CD4-positive, alpha-beta T cell treated with Interleukin-6 at 100 ng/mL for 8 hours (primary cell): ENCODE data around the gene TACC3.

Source experiments
- DNase-seq: peaks from one replicate; pipeline ENCODE4 v3.0.0-alpha.2; 2020; ENCODE audit warnings: mixed read lengths, low spot score

TACC3 gene

DNA sequence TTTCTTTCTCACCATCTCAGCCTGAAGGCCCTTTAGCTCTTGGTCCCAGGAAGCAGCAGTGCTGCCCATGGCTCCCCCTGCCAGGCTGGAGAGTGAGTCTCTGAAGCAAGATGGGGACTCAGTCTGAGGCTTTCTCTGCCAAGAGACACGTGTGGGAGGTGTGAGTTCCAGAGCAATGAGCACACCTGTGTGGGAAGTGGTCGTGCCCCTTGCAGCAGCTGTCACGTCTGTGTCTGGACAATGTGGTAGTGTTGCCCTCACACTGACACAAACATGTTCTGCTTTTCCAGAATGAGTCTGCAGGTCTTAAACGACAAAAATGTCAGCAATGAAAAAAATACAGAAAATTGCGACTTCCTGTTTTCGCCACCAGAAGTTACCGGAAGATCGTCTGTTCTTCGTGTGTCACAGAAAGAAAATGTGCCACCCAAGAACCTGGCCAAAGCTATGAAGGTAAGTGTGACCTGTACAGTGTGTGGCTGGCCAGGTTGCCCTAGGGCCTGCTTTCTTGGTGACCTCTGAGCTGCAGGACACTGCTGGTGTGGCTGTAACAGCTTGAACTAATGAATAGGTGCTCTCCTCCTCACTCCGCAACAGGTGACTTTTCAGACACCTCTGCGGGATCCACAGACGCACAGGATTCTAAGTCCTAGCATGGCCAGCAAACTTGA, 1.9 kb downstream of the TACC3 start:
- DNase-seq = peak; percentile 67

DNA sequence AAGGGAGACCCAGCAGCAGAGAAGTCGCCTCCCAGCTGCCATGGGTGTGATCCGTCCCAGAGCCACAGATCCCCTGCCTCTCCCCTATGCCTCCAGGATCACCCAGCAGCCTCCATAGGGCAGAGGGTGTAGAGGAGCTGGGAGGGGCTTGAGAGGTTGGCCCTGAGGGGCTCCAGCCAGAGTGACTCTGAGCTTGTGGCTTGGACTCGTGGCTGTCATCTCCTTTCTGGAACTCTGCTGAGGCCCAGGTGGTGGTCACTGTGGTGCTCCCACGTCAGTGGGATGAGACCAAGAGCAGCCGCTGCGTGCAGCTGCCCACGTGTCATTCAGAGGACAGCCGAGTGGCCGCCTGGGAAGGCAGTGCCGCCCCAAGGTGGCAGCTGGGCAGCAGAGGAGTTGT, 4.2 kb downstream of the TACC3 start:
- no peak for DNase-seq

DNA sequence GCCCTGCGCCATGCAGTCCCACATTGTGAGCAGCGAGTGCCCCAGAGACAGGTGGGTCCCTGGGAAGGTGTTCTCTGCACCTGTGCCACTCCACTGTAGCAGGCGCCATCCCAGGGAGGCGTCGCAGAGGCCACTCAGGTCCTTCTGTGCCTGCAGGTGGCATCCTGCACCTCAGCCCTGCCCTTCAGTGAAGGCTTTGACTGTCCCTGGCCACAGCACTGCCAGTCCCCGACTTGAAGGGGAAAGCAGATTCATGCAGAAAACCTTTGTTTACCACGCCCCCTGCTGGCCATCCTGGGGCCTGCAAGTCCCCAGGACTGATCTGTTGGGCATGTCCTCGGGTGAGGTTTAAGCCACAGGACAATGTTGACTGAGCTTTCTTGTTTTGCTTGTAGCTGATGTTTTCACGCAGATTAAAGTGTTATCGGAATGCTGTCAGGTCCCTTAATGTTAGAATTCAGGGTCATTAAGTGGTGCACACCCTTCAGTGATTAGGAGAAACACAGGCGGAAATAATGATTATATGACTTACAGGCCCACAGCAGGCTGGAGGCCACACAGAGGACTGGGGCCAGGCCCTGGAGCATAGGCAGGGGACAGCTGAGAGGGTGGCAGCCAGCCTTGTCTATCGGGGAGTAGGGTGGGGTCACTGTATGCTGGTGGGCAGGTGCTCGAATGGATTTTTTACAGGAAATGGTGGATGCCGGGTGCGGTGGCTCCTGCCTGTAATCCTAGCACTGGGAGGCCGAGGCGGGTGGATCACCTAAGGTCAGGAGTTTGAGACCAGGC, 5.0 kb downstream of the TACC3 start:
- peak; percentile 88 for DNase-seq

DNA sequence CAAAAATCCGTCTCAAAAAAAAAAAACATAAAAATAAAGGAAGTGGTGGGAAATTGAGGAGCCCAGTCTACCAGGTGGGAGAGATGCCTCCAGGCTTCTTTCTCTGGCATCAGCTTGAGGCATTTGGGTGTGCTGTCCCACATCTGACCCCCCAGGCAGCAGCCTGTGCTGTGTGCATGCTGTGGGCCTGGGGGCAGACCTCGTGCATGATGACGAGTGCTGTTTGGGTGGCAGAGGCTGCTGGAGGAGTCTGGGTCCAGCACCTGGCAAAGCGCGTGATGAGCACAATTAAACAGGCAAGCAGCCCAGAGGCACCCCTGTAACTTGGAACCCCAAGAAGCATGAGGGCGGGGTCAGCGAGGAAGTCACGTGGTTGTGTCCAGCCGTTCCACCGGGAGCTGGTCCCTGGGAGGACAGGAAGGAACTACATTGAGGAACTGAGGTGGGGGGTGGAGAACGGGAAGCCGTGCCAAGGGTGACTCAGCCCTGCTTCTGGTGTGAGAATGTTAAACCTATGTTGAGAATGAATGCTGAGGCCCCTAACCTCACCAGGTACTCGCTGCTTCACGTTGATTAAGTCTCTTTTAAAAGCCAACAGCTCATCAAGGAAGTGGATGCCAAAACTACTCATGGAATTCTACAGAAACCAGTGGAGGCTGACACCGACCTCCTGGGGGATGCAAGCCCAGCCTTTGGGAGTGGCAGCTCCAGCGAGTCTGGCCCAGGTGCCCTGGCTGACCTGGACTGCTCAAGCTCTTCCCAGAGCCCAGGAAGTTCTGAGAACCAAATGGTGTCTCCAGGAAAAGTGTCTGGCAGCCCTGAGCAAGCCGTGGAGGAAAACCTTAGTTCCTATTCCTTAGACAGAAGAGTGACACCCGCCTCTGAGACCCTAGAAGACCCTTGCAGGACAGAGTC, 6.1 kb downstream of the TACC3 start:
- no peak for DNase-seq

DNA sequence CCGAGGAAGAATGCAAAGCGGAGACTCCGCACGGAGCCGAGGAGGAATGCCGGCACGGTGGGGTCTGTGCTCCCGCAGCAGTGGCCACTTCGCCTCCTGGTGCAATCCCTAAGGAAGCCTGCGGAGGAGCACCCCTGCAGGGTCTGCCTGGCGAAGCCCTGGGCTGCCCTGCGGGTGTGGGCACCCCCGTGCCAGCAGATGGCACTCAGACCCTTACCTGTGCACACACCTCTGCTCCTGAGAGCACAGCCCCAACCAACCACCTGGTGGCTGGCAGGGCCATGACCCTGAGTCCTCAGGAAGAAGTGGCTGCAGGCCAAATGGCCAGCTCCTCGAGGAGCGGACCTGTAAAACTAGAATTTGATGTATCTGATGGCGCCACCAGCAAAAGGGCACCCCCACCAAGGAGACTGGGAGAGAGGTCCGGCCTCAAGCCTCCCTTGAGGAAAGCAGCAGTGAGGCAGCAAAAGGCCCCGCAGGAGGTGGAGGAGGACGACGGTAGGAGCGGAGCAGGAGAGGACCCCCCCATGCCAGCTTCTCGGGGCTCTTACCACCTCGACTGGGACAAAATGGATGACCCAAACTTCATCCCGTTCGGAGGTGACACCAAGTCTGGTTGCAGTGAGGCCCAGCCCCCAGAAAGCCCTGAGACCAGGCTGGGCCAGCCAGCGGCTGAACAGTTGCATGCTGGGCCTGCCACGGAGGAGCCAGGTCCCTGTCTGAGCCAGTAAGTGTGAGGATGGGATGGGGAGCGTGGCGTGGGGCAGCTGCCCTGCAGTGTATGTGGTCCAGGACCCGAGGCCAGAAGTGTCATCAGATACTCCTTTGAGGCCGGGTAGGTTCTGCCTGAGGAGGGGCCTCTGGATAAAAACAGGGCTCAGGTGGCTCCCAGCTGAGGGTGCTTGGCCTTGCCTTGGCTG, 7.0 kb downstream of the TACC3 start:
- DNase-seq = no peak

DNA sequence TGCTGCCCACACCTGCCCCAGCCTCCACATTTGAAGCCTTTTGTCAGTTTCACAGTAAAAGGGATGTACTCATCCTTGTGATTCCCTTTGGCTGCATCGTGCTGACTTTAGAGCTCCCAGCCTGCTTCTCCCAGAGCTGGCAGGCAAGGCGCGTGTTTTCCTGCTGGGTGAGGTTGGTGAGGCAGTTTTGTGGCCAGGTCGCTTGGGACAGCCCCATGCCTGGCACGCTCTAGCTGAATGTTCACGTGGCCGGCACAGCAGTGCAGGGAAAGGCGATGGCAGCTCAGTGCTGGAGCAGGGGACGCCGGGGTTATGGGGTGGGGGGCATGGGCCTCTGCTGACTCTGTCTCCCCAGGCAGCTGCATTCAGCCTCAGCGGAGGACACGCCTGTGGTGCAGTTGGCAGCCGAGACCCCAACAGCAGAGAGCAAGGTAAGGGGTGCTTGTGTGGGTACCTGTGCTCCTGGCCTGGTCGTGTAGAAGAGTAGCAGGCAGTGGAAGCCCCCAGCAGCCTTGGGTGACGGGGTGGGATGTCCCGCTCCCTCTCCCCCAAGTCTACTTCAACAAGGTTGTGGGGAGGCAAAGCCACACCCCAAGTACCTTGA, 9.3 kb downstream of the TACC3 start:
- no peak for DNase-seq

DNA sequence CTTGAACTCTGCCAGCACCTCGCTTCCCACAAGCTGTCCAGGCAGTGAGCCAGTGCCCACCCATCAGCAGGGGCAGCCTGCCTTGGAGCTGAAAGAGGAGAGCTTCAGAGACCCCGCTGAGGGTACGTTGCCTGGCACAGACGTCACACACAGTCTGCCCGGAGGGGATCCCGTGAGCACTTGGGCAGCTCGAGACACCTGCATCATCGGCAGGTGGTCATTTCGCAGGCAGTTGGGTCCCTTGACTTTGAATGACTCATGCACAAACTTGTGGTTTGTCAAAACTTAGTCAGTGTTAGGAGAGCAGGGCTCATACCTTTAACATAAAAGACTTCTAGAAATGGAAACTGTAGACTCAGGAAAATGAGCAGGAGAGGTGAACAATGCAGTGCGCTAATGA, 9.9 kb downstream of the TACC3 start:
- DNase-seq = no peak

DNA sequence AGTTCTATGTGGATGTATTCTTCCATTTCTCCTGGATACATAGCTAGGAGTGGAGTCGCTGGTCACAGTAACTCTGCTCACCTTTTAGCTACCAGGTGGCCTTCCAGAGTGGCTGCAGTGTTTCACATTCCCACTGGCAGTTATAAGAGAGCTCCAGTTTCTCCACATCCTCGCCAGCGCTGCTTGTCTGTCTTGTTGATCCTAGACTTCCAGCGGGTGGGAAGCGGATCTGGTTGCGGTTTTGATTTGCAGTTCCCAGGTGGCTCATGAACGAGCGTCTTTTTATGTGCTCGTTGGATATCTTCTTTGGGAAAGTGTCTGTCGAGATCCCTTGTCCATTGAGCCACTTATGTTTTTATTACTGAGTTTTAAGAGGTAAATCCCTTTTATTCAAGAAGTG, 11.6 kb downstream of the TACC3 start:
- no peak for DNase-seq

DNA sequence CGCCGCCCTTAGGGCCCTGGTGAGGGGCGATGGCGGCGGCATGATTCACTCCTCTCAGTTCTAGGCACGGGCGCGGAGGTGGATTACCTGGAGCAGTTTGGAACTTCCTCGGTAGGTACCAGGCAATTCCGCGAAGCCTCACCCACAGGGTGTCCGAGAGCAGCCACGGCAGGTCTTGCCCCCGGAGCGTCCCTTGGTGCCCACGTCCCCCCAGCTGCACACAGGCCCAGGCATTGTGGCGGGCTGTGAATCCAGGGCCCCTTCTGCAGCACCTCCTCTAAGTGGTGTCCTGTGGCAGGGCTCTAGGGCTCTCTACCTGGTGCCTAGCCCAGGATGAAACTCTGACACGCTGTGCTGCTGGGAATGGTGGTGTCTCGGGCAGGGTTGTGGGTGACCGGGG, 13.9 kb downstream of the TACC3 start:
- no peak for DNase-seq

DNA sequence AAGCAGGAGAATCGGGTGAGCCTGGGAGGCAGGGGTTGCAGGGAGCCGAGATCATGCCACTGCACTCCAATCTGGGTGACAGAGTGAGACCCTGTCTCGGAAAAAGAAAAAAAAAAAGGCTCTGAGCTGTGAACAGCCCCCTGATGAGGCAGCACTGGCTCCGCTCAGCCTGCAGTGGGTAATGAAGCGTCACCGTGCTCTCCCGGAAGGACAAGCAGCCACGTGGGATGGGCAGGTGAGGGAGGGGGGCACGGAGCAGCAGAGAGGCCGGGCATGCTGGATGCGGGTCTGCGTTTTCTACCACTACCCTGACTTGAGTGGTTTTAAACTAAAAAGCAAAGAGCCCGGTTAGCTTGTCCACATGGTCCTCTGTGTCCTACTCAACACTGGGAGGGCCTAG, 15.5 kb downstream of the TACC3 start:
- no peak for DNase-seq

DNA sequence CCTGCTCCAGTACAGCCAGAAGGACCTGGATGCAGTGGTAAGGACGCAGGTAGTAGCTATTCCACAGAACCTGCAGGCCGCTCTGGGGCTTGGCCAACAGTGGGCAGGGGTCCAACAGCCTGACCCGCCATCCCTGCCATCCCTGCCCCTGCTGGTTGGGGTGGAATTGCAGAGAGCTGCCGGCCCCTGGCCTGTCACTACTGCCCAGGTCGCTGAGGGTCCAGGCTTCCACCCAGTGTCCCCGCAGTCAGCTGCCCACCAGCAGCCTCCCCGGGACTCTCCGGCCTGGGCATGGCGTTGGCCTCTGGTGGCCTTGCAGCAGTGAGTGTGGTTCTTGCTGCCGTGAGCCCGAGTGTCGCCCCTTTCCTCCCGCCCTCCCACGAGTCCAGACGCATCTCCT, 16.3 kb downstream of the TACC3 start:
- DNase-seq = no peak

DNA sequence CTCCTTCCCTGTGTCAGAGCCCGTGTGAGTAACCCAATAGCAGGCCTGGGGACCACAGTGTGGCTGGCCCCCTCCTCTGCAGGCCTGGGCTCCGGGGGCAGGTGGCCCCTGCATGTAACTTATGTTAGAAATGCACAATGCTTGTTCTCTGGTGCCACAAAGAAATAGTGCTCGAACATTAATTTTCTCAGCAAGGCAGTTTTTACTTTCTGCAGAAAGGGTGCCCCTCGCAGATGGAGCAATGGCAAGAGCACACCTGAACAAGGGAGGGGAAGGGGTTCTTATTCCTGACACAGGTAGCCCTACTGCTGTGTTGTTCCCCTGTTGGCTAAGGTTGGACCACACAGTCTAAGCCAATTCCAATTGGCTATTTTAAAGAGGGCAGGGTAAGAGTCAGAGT, 17.1 kb downstream of the TACC3 start:
- DNase-seq = no peak

DNA sequence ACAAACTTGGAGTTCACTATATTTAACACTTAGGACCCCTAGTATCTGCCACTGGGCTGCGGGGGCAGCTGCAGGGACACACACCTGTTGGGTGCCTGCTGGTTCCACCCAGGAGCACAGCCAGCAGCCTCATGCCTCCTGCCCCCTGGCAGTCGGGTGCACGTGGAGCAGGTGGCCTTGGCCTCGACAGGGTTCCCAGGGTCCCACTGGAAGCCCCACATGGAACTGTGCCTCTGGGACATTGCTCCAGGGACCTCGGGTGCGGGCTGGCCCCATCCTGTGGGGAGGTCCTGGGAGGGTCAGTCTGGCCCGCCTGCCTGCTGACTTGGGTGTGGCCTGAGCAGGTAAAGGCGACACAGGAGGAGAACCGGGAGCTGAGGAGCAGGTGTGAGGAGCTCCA, 18.0 kb downstream of the TACC3 start:
- DNase-seq = no peak

DNA sequence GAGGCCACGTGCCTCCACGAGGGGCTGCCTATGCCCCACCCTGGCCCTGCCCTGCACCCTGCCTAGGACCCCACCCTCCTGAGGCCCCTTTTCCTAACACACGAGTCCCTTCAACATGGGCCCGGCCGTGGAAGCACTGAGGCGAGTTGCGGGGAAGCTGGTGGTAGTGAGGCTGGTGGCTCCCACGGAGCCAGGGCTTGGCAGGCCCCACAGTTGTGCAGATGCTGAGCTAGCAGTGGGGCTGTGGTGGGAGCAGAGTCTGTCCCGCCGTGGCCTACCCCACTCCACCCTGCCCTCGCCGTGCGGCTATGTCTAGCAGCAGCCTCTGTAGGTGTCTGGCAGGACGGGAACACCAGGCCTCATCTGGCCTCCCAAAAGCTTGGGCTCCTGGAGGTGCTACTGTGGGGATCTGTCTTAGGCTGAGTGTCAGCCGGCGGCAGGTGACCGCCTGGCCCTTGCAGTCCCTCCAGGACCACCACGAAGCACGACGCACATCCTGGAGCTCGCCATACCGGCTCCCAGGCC, 18.8 kb downstream of the TACC3 start:
- DNase-seq = no peak

DNA sequence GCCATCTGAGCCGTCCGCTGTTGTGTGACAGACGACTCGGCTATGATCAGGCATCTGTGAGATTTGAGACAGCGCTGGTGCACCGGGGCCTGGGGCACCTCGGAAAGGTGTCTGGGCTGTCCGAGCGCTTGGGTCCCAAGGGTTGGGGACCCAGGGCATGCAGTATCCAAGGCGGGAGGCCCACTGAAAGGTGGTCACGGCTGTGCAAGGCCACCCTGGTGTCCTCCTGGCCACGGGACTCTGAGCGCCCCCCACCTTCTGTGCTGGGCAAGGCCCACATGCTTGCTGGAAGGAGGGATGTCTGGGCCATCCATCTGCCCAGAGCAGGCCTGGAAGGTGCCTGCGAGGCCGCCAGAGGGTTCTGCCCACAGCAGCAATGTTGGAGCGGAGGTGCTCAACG, 19.9 kb downstream of the TACC3 start:
- DNase-seq = no peak

DNA sequence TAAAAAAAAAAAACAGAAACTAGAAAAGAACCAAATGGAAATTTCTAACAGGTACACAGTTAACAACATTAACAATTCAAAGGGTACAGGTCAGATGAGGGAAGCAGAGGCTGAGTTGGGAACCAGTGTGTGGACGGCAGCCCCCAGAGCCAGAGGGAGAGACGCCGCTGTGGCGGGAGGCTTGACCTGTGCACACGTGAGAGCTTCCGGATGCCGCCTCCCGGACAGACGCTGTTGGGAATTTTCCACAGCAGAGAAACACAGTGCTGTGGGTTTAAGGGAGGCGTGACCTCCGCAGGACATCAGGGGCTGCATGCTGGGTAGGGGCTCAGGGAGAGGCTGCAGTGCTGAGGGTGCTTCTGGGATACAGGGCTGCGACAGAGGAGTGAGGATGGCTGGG, 22.2 kb downstream of the TACC3 start:
- no peak for DNase-seq

DNA sequence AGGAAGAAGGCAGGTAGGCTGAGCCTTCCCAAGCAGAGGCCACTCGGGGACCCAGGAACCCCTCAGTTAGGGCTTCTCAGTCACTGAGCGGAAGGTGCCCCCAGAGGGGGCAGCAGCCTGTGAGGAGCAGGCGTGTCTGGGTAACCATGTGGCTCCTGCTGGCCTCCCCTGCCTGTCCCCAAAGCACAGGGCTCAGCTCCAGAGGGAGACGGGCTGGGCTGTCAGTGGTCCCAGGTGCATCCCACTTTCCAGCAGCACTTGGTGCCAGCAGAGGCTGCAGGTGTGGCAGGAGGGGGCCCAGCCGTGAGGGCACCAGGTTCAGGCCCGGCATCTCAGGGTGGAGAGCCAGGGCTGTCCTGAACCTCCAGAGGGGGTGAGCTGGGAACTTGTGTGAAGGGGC, 22.7 kb downstream of the TACC3 start:
- DNase-seq = no peak

DNA sequence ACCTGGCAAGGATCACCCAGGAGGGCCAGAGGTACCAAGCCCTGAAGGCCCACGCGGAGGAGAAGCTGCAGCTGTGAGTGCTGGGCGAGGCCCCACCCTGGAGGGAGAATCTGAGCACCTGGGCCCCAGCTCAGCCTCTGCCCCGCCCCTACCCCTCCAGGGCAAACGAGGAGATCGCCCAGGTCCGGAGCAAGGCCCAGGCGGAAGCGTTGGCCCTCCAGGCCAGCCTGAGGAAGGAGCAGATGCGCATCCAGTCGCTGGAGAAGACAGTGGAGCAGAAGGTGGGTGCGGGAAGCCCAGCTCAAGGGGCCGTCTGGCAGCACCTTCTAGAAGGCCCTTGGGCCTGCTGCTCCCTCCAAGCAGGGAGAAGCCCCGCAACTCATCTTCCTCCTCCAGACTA, 23.2 kb downstream of the TACC3 start:
- no peak for DNase-seq

DNA sequence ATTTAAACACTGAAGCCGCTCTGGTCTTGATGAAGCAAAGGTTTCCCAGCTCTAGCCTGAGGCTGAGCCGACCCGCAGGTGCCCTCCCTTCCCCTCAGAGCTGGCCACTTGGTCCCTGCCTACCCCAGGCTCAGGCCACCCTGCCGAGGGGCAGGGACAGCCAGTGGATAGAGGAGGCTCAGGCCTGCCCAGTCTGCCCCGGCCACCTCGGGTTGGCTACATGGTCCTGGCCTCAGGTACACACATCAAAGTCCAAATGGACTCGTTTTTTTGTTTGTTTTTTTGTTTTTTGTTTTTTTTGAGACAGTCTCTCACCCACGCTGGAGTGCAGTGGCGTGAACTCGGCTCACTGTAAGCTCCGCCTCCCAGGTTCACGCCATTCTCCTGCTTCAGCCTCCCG, 23.8 kb downstream of the TACC3 start:
- DNase-seq = no peak

DNA sequence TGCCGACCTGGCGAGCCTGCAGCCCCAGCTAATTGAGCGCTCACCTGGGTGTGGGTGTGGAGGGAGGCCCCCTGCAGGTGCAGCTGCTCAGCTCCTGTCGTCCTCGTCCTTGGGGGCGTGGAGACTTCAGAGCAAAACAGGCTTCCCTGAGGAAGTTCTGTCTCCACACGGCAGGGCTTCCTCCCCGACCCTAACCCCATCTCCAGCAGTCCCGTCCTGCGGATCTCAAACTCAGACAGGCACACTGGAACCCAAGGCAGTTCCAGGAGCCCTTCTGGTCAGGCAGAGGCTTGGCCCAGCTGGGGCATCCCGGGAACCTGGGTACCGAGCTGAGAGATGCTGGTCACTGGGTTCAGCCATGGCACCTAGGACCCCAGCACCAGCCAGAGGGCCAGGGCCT, 24.4 kb downstream of the TACC3 start:
- no peak for DNase-seq

DNA sequence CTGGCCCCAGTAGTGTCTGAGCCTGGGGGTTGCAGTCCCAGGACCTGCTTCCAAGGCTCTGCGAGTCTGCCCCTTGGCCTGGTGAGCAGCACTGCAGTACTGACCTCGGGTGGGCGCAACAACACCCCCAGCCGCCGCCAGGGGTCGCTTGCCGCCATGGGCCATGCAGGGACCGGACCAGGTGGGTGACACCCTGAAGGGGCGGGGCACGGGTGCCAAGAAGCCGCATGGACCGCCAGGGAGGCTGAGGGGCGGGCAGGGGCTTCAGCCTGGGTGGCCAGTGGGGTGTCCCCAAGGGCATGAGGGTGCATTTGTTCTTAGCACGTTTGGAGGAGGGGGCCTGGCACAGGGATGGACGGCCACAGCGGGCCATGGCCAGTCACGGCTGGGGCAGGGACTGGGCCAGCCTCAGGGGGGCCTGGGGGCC, 25.0 kb downstream of the TACC3 start:
- DNase-seq = peak; percentile 63
